Vagina (tissue), 2 donors: ENCODE data around the gene SLC6A15.

ENCODE experiments used
- POLR2A ChIP-seq, 2 donors: fragments of 450-650 bp; IDR thresholded peaks; one replicate each; pipeline ENCODE4 v1.6.1; 2017; ENCODE audit warnings: antibody characterized with exemption in 2 of 2, mild to moderate bottlenecking in 2 of 2, moderate library complexity in 2 of 2
- POLR2AphosphoS5 ChIP-seq, 2 donors: sonication (generic); formaldehyde crosslinking; IDR thresholded peaks; one replicate each; pipeline ENCODE4 v1.9.0; 2017; ENCODE audit warnings: antibody characterized with exemption in 2 of 2, mild to moderate bottlenecking in 2 of 2, low read depth in 1 of 2; ENCODE audit not compliant: insufficient read depth in 1 of 2
- TF ChIP-seq, protein P1 (sequence below), 3 experiments: fragments of 450-650 bp in 2 of 3; fragments of 200-600 bp in 1 of 3; sonication (generic) in 1 of 3; IDR thresholded peaks; one replicate each; pipeline ENCODE4 v1.5.1; 2017 to 2019; ENCODE audit warnings: antibody characterized with exemption in 3 of 3, mild to moderate bottlenecking in 2 of 3, moderate library complexity in 2 of 3

DNA sequence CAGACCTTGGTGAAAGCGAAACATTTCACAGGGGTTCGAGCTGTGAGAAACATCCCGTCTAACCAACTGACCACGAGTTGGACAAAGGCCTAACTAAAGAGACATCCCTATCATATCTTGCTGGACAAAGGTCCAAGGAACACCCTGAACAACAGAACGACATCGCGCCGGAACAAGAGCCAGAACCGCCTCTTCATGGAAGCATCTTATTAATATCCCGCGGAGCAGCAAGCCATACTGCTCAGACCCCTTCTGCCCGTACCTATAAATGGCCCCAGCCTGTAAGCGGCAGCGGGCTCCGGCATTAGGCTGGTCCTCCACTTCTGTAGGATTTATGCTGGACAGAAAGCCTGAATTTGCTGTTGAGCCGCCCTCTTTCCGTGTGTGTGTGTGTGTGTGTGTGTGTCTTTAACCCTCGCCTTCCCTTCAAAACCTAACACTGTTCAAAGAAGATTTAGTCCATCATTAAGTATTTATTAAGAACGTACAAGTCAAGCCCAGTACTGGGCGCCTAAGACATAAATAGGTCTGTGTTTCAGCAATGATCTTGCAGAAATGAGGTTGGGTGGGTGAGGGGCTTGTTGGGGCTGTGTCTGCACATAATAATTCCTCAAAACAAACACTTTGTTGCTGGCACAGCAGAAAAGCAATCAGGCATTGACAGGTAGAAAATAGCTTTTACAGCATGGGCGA, 1.9 kb downstream of the SLC6A15 start:
- TF ChIP-seq, protein P1, sequence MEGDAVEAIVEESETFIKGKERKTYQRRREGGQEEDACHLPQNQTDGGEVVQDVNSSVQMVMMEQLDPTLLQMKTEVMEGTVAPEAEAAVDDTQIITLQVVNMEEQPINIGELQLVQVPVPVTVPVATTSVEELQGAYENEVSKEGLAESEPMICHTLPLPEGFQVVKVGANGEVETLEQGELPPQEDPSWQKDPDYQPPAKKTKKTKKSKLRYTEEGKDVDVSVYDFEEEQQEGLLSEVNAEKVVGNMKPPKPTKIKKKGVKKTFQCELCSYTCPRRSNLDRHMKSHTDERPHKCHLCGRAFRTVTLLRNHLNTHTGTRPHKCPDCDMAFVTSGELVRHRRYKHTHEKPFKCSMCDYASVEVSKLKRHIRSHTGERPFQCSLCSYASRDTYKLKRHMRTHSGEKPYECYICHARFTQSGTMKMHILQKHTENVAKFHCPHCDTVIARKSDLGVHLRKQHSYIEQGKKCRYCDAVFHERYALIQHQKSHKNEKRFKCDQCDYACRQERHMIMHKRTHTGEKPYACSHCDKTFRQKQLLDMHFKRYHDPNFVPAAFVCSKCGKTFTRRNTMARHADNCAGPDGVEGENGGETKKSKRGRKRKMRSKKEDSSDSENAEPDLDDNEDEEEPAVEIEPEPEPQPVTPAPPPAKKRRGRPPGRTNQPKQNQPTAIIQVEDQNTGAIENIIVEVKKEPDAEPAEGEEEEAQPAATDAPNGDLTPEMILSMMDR (IDR thresholded peaks at IDR 0.05): no peak
- TF ChIP-seq POLR2A (IDR thresholded peaks at IDR 0.05) (no peak), POLR2AphosphoS5 (IDR thresholded peaks at IDR 0.05; ENCODE audit: insufficient read depth in 1 of 2, low read depth in 1 of 2) (no peak)
